SK-N-MC (cell line): ENCODE measurements around the gene SFRP5.

Experiments
- EZH2 ChIP-seq: fragments of 200-600 bp; sonication (generic); IDR thresholded peaks from one replicate; pipeline ENCODE4 v1.6.1; 2017; ENCODE audit warnings: antibody characterized with exemption
- POLR2AphosphoS5 ChIP-seq: IDR thresholded peaks from 2 replicates; pipeline ENCODE4 v1.6.1; 2012; ENCODE audit warnings: mild to moderate bottlenecking, low read depth, low read length, borderline replicate concordance

GRCh38 chr10:97789770-97790397 lies 18.1 kb upstream of the SFRP5 start:
- no peak for TF ChIP-seq EZH2
- TF ChIP-seq POLR2AphosphoS5 = no peak
